Keratinocyte (primary cell): ENCODE measurements around the gene CATSPERE. TPM values are rescaled to one million over a fixed set of nuclear protein-coding genes. Genes with fewer than 3 reads are reported as not detected.
"Not testable (repeated sequence)": the region's sequence is repeated elsewhere in the genome, so short reads cannot be mapped to it uniquely, and the experiment has no call there.

ENCODE experiments used
- DNase-seq: peaks from one replicate; pipeline ENCODE4 v3.0.0-alpha.2; 2011; ENCODE audit warnings: low read depth, missing footprints, low spot score
- FAIRE-seq: peaks from 2 replicates; lab custom pipeline; 2011; peaks lifted over from hg19 to GRCh38; lab: Jason Lieb, UNC
- H2AFZ ChIP-seq: 2 replicates; pipeline ENCODE4 v1.6.0; 2012; ENCODE audit warnings: low read length, control low read depth, inconsistent platforms; ENCODE audit not compliant: control insufficient read depth
- H3K27ac ChIP-seq: 2 replicates; pipeline ENCODE4 v1.5.1; 2011; ENCODE audit warnings: low read length; ENCODE audit not compliant: control insufficient read depth, insufficient read depth
- H3K27me3 ChIP-seq: 3 replicates; pipeline ENCODE4 v1.6.0; 2011; ENCODE audit warnings: low read length; ENCODE audit not compliant: control insufficient read depth, insufficient read depth; ENCODE audit errors: extremely low read depth
- H3K36me3 ChIP-seq, 2 experiments: 2 replicates in 1 of 2; 3 replicates in 1 of 2; pipeline ENCODE4 v1.5.1; 2011; ENCODE audit warnings: low read length in 2 of 2, mild to moderate bottlenecking in 1 of 2; ENCODE audit not compliant: control insufficient read depth in 2 of 2, insufficient read depth in 2 of 2; ENCODE audit errors: extremely low read depth in 1 of 2
- H3K4me1 ChIP-seq: 3 replicates; pipeline ENCODE4 v1.5.1; 2011; ENCODE audit warnings: low read length; ENCODE audit not compliant: control insufficient read depth, insufficient read depth; ENCODE audit errors: extremely low read depth
- H3K4me2 ChIP-seq: 3 replicates; pipeline ENCODE4 v1.6.0; 2011; ENCODE audit warnings: low read depth, low read length; ENCODE audit not compliant: control insufficient read depth, insufficient read depth; ENCODE audit errors: extremely low read depth
- H3K4me3 ChIP-seq, 3 experiments: fragments of 200-600 bp in 1 of 3; sonication (generic) in 1 of 3; 2 replicates in 2 of 3; 3 replicates in 1 of 3; pipeline ENCODE4 v1.5.1; 2011 to 2016; ENCODE audit warnings: low read length in 3 of 3, mild to moderate bottlenecking in 3 of 3, control low read depth in 2 of 3, inconsistent platforms in 1 of 3, low read depth in 1 of 3, mixed read lengths in 1 of 3, mixed run types in 1 of 3, moderate library complexity in 1 of 3; ENCODE audit not compliant: control insufficient read depth in 2 of 3, insufficient read depth in 2 of 3; ENCODE audit errors: extremely low read depth in 1 of 3
- H3K79me2 ChIP-seq: 2 replicates; pipeline ENCODE4 v1.6.0; 2012; ENCODE audit warnings: low read length; ENCODE audit not compliant: control insufficient read depth, insufficient read depth
- H3K9ac ChIP-seq: 3 replicates; pipeline ENCODE4 v1.6.0; 2011; ENCODE audit warnings: low read length; ENCODE audit not compliant: control insufficient read depth, insufficient read depth; ENCODE audit errors: extremely low read depth
- H3K9me1 ChIP-seq: 3 replicates; pipeline ENCODE4 v1.6.0; 2011; ENCODE audit warnings: low read length; ENCODE audit not compliant: control insufficient read depth, insufficient read depth; ENCODE audit errors: extremely low read depth
- H3K9me3 ChIP-seq: 2 replicates; pipeline ENCODE4 v1.5.1; 2012; ENCODE audit warnings: low read depth, low read length; ENCODE audit not compliant: control insufficient read depth
- H4K20me1 ChIP-seq: 3 replicates; pipeline ENCODE4 v1.6.0; 2011; ENCODE audit warnings: low read length; ENCODE audit not compliant: control insufficient read depth, insufficient read depth; ENCODE audit errors: extremely low read depth
- EZH2 ChIP-seq: IDR thresholded peaks from one replicate; pipeline ENCODE4 v1.6.1; 2012; ENCODE audit warnings: inconsistent platforms, mild to moderate bottlenecking, low read length, moderate library complexity
- dilution Hi-C: fragments of 300-500 bp; cut with MboI; formaldehyde crosslinking; loops from one replicate; pipeline ENCODE4 v1.7.0; 2020; ENCODE audit warnings: low sequenced_read_pairs; ENCODE audit not compliant: extremely low pct_ligation_motif_present
- polyA plus RNA-seq, 5 experiments: library from polyadenylated mRNA; depleted of rRNA in 3 of 5; stranded (reverse) in 3 of 5; stranded (forward) in 1 of 5; unstranded in 1 of 5; fragments of >200 nt; gene quantifications; 1 replicate in 1 of 5; 2 replicates in 3 of 5; 3 replicates in 1 of 5; pipeline versions ENCODE4 v1.2.1 to v1.2.3, GENCODE V29; 2011 to 2012; ENCODE audit warnings: missing spikeins in 2 of 5, low read depth in 1 of 5, low replicate concordance in 1 of 5
- small RNA-seq, 3 experiments: library from RNA; depleted of rRNA; stranded (forward); fragments of <200 nt; gene quantifications; one replicate each; pipeline ENCODE3, GENCODE V24; 2012; ENCODE audit warnings: low read depth in 3 of 3, low replicate concordance in 1 of 3; ENCODE audit not compliant: insufficient read length in 3 of 3
- TF ChIP-seq, protein P1 (sequence below), 3 experiments: IDR thresholded peaks in 1 of 3; conservative IDR thresholded peaks in 1 of 3; optimal IDR thresholded peaks in 1 of 3; 2 replicates in 2 of 3; 3 replicates in 1 of 3; pipeline versions ENCODE3 to v1.5.1; 2011; ENCODE audit warnings: low read length in 3 of 3, mild to moderate bottlenecking in 3 of 3, moderate library complexity in 2 of 3, control low read depth in 1 of 3, inconsistent platforms in 1 of 3; ENCODE audit not compliant: insufficient read depth in 2 of 3; ENCODE audit errors: extremely low read depth in 1 of 3

Gene CATSPERE
- polyA plus RNA-seq, 1 donor (not counting 4 experiments of a cell fraction or from before 2014, with no cell fraction given), result 0.42 TPM

DNA sequence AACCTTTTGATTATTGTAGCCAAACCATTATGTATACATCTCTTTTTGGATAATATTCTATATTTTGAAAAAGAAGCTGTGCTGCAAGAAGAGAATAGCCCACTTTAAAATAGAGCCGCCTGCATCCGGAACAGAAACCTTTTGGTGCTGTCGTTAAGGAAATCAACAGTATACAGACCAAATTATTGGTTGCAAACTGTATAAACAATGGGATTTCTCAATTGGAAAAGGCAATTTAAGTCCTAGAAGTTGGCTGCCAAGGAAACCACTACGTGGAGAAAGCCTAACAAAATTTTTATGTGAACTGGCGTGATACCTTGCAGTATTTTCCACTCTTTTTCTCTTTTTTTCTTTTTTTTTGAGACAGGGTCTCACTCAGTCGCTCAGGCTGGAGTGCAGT is 217.6 kb downstream of the CATSPERE start:
- H3K4me1 ChIP-seq, result peaks cover 6% of the 10 kb centered on the region
- H3K27ac ChIP-seq, result no peak overlapping the region
- FAIRE-seq (no peak), DNase-seq (no peak)
- no peaks in the 10 kb centered on the region for H4K20me1 ChIP-seq
- no peaks in the 10 kb centered on the region for H3K36me3 ChIP-seq
- H3K9ac ChIP-seq, result no peak overlapping the region
- H2AFZ ChIP-seq, result no peak overlapping the region
- peaks cover 2% of the 10 kb centered on the region for H3K9me1 ChIP-seq
- H3K4me3 ChIP-seq, result no peak overlapping the region
- H3K27me3 ChIP-seq, result no peaks in the 10 kb centered on the region
- no peak overlapping the region for H3K4me2 ChIP-seq
- H3K79me2 ChIP-seq, result peaks cover 39% of the 10 kb centered on the region
- TF ChIP-seq EZH2, result no peak
- dilution Hi-C loops, result no loop called here
- no peaks in the 10 kb centered on the region for H3K9me3 ChIP-seq

DNA sequence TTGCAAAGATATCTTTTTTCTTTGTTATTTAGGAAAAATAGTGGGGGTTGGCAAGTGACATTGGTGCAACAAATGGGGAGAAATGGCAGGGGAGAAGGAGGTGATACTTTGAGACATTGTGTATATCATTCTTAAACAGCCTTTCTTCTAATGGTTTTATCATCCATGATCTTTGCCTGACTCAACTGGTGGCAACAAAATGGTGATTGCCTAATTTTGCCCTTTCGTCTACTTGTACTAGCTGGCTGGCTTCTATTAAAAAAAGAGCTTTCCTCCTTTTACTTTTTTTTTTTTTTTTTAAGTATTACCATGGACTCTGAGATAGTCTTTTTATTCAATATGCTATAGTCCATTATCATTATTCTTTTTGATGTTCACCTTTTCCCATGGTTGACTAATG is 219.6 kb downstream of the CATSPERE start:
- no peaks in the 10 kb centered on the region for H3K27me3 ChIP-seq
- no peaks in the 10 kb centered on the region for H3K36me3 ChIP-seq
- no peaks in the 10 kb centered on the region for H4K20me1 ChIP-seq
- no peak overlapping the region for H3K9ac ChIP-seq
- H3K27ac ChIP-seq, result no peak overlapping the region
- H3K4me3 ChIP-seq, result no peak overlapping the region
- H3K79me2 ChIP-seq, result peaks cover 32% of the 10 kb centered on the region
- no peak overlapping the region for H2AFZ ChIP-seq
- no peak for DNase-seq
- H3K4me2 ChIP-seq, result no peak overlapping the region
- no peaks in the 10 kb centered on the region for H3K9me3 ChIP-seq
- dilution Hi-C loops, result no loop called here
- peaks cover 2% of the 10 kb centered on the region for H3K9me1 ChIP-seq
- H3K4me1 ChIP-seq, result peaks cover 3% of the 10 kb centered on the region
- no peak for FAIRE-seq
- no peak for TF ChIP-seq EZH2
- TF ChIP-seq, protein P1, sequence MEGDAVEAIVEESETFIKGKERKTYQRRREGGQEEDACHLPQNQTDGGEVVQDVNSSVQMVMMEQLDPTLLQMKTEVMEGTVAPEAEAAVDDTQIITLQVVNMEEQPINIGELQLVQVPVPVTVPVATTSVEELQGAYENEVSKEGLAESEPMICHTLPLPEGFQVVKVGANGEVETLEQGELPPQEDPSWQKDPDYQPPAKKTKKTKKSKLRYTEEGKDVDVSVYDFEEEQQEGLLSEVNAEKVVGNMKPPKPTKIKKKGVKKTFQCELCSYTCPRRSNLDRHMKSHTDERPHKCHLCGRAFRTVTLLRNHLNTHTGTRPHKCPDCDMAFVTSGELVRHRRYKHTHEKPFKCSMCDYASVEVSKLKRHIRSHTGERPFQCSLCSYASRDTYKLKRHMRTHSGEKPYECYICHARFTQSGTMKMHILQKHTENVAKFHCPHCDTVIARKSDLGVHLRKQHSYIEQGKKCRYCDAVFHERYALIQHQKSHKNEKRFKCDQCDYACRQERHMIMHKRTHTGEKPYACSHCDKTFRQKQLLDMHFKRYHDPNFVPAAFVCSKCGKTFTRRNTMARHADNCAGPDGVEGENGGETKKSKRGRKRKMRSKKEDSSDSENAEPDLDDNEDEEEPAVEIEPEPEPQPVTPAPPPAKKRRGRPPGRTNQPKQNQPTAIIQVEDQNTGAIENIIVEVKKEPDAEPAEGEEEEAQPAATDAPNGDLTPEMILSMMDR (optimal IDR thresholded peaks at IDR 0.05 in 1 of 3, IDR thresholded peaks at IDR 0.05 in 1 of 3, conservative IDR thresholded peaks at IDR 0.05 in 1 of 3; ENCODE audit: extremely low read depth in 1 of 3, insufficient read depth in 2 of 3, low read length in 3 of 3), result no peak

DNA sequence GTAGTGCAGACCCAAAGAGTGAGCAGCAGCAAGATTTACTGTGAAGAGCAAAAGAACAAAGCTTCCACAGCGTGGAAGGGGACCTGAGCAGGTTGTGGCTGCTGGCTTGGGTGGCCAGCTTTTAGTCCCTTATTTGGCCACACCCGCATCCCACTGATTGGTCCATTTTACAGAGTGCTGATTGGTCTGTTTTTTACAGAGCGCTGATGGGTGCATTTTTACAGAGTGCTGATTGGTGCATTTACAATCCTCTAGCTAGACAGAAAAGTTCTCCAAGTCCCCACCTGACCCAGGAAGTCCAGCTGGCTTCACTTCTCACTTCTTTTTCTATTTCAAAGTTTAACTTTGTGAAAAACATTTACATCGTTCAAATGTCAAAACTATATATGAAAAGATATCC is 221.0 kb downstream of the CATSPERE start:
- H3K79me2 ChIP-seq, result peaks cover 28% of the 10 kb centered on the region
- dilution Hi-C loops, H2AFZ ChIP-seq, H3K9ac ChIP-seq, H3K4me1 ChIP-seq, H3K27me3 ChIP-seq, DNase-seq, H3K9me3 ChIP-seq, H4K20me1 ChIP-seq, H3K27ac ChIP-seq, H3K36me3 ChIP-seq, H3K4me2 ChIP-seq, FAIRE-seq, H3K4me3 ChIP-seq, H3K9me1 ChIP-seq: not testable (repeated sequence)

Small RNAs within 50 kb of the gene (small RNA-seq; reads per million reads assigned to genes)
- gene CYCSP5, result 0 reads per million in 3 experiments

Other genes with a start within 250 kb of the CATSPERE start
- 26.0 to 53.5 TPM (median 30.0 TPM) in 3 replicates for gene ADSS2, start 9.4 kb upstream of the CATSPERE start, polyA plus RNA-seq
- gene DESI2, start 191.9 kb downstream of the CATSPERE start, polyA plus RNA-seq, result 22.8 to 33.9 TPM (median 23.0 TPM) in 3 replicates